ENCODE data around the gene NECAP2. TPM values are rescaled to one million over a fixed set of nuclear protein-coding genes. Genes with fewer than 3 reads are reported as not detected.
"Not testable (repeated sequence)": the region's sequence is repeated elsewhere in the genome, so short reads cannot be mapped to it uniquely, and the experiment has no call there.

The NECAP2 gene
- total and polyA plus RNA-seq, 2 donors (not counting 3 experiments of a cell fraction or from before 2014, with no cell fraction given), result 101 to 148 TPM

GRCh38 chr1:16492937-16493336 is 52.4 kb downstream of the NECAP2 start:
- FAIRE-seq; dilution Hi-C loops (cut with MboI; ENCODE audit: extremely low pct_ligation_motif_present, low sequenced_read_pairs); H3K36me3 ChIP-seq (ENCODE audit: control insufficient read depth in 2 of 2, extremely low read depth in 1 of 2, insufficient read depth in 2 of 2, low read length in 2 of 2); H3K4me2 ChIP-seq (ENCODE audit: insufficient read depth, low read length); H3K79me2 ChIP-seq (ENCODE audit: control insufficient read depth, insufficient read depth, low read length); H2AFZ ChIP-seq (ENCODE audit: low read depth, low read length); H3K27me3 ChIP-seq (ENCODE audit: control insufficient read depth in 2 of 2, insufficient read depth in 2 of 2, low read length in 2 of 2); H3K4me1 ChIP-seq (ENCODE audit: control insufficient read depth, extremely low read depth, insufficient read depth, low read length); intact Hi-C loops (cut with micrococcal nuclease); H3K9ac ChIP-seq (replicated peaks; ENCODE audit: extremely low read depth, insufficient read depth, low read length); H4K20me1 ChIP-seq (replicated peaks; ENCODE audit: control insufficient read depth, extremely low read depth, insufficient read depth, low read length); DNase-seq (ENCODE audit: low read depth, low spot score); BruUV-seq (replicated peaks); H3K4me3 ChIP-seq (replicated peaks in 1 of 3; ENCODE audit: insufficient read depth in 1 of 3, low read depth in 1 of 3, low read length in 3 of 3); H3K9me1 ChIP-seq (replicated peaks; ENCODE audit: control insufficient read depth, extremely low read depth, insufficient read depth, low read length); H3K9me3 ChIP-seq (replicated peaks; ENCODE audit: control insufficient read depth, insufficient read depth, low read length); H3K27ac ChIP-seq (ENCODE audit: insufficient read depth, low read depth, low read length): not testable (repeated sequence)
- POLR2A ChIA-PET, result interaction anchor here (0.6 kb wide), 1 partner anchor 429 kb away, joined by 3 read pairs; the partner anchor contains the start of gene CROCC
- CTCF ChIA-PET, result interaction anchor here (0.7 kb wide), 1 partner anchor 18 kb away, joined by 3 read pairs; no protein-coding TSS in a partner anchor

GRCh38 chr1:16493731-16494130 is 53.2 kb downstream of the NECAP2 start:
- H3K4me1 ChIP-seq (ENCODE audit: control insufficient read depth, extremely low read depth, insufficient read depth, low read length); H3K9me3 ChIP-seq (replicated peaks; ENCODE audit: control insufficient read depth, insufficient read depth, low read length); BruUV-seq (replicated peaks); H3K36me3 ChIP-seq (ENCODE audit: control insufficient read depth in 2 of 2, extremely low read depth in 1 of 2, insufficient read depth in 2 of 2, low read length in 2 of 2); H4K20me1 ChIP-seq (replicated peaks; ENCODE audit: control insufficient read depth, extremely low read depth, insufficient read depth, low read length); dilution Hi-C loops (cut with MboI; ENCODE audit: extremely low pct_ligation_motif_present, low sequenced_read_pairs); intact Hi-C loops (cut with micrococcal nuclease); H3K79me2 ChIP-seq (ENCODE audit: control insufficient read depth, insufficient read depth, low read length); H3K27me3 ChIP-seq (ENCODE audit: control insufficient read depth in 2 of 2, insufficient read depth in 2 of 2, low read length in 2 of 2); H3K4me3 ChIP-seq (replicated peaks in 1 of 3; ENCODE audit: insufficient read depth in 1 of 3, low read depth in 1 of 3, low read length in 3 of 3); POLR2A ChIA-PET; H3K4me2 ChIP-seq (ENCODE audit: insufficient read depth, low read length); H2AFZ ChIP-seq (ENCODE audit: low read depth, low read length); H3K9ac ChIP-seq (replicated peaks; ENCODE audit: extremely low read depth, insufficient read depth, low read length); H3K9me1 ChIP-seq (replicated peaks; ENCODE audit: control insufficient read depth, extremely low read depth, insufficient read depth, low read length); DNase-seq (ENCODE audit: low read depth, low spot score); FAIRE-seq; H3K27ac ChIP-seq (ENCODE audit: insufficient read depth, low read depth, low read length): not testable (repeated sequence)
- CTCF ChIA-PET, result interaction anchor here (0.9 kb wide), 1 partner anchor 12 kb away, joined by 4 read pairs; no protein-coding TSS in a partner anchor

DNA sequence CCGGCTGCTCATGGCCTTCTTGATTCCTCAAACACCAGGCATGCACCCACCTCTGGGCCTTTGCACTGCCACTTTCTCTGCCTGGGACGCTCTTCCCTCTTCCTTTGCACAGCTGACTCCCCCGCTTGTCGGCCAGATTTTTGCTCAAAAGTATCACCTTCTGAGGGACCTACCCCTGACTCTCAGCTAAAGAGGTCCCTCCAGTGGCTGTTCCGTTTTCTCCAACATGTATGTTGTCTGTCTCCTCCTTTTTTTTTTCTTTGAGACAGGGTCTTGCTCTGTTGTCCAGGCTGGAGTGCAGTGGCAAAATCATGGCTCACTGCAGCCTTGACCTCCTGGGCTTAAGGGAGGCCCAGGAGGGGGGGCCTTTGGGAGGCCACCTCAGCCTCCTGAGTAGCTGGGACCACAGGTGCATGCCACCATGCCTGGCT is 57.0 kb downstream of the NECAP2 start:
- H2AFZ ChIP-seq (ENCODE audit: low read depth, low read length); H3K4me3 ChIP-seq (replicated peaks in 1 of 3; ENCODE audit: insufficient read depth in 1 of 3, low read depth in 1 of 3, low read length in 3 of 3); H3K9me1 ChIP-seq (replicated peaks; ENCODE audit: control insufficient read depth, extremely low read depth, insufficient read depth, low read length); dilution Hi-C loops (cut with MboI; ENCODE audit: extremely low pct_ligation_motif_present, low sequenced_read_pairs); H3K27me3 ChIP-seq (ENCODE audit: control insufficient read depth in 2 of 2, insufficient read depth in 2 of 2, low read length in 2 of 2); BruUV-seq (replicated peaks); H3K4me2 ChIP-seq (ENCODE audit: insufficient read depth, low read length); H3K9ac ChIP-seq (replicated peaks; ENCODE audit: extremely low read depth, insufficient read depth, low read length); H3K36me3 ChIP-seq (ENCODE audit: control insufficient read depth in 2 of 2, extremely low read depth in 1 of 2, insufficient read depth in 2 of 2, low read length in 2 of 2); POLR2A ChIA-PET; H3K27ac ChIP-seq (ENCODE audit: insufficient read depth, low read depth, low read length); H3K79me2 ChIP-seq (ENCODE audit: control insufficient read depth, insufficient read depth, low read length); H3K9me3 ChIP-seq (replicated peaks; ENCODE audit: control insufficient read depth, insufficient read depth, low read length); DNase-seq (ENCODE audit: low read depth, low spot score); FAIRE-seq; H3K4me1 ChIP-seq (ENCODE audit: control insufficient read depth, extremely low read depth, insufficient read depth, low read length); H4K20me1 ChIP-seq (replicated peaks; ENCODE audit: control insufficient read depth, extremely low read depth, insufficient read depth, low read length): not testable (repeated sequence)
- intact Hi-C loops (cut with micrococcal nuclease), result loop anchor here (5.0 kb wide), 1 partner anchor 125 kb away; no protein-coding TSS in a partner anchor
- CTCF ChIA-PET, result interaction anchor here (1.0 kb wide), 1 partner anchor 20 kb away, joined by 3 read pairs; no protein-coding TSS in a partner anchor

GRCh38 chr1:16498047-16498446 is 57.5 kb downstream of the NECAP2 start:
- H3K9ac ChIP-seq (replicated peaks; ENCODE audit: extremely low read depth, insufficient read depth, low read length); H3K9me3 ChIP-seq (replicated peaks; ENCODE audit: control insufficient read depth, insufficient read depth, low read length); H2AFZ ChIP-seq (ENCODE audit: low read depth, low read length); dilution Hi-C loops (cut with MboI; ENCODE audit: extremely low pct_ligation_motif_present, low sequenced_read_pairs); BruUV-seq (replicated peaks); POLR2A ChIA-PET; H3K36me3 ChIP-seq (ENCODE audit: control insufficient read depth in 2 of 2, extremely low read depth in 1 of 2, insufficient read depth in 2 of 2, low read length in 2 of 2); H3K9me1 ChIP-seq (replicated peaks; ENCODE audit: control insufficient read depth, extremely low read depth, insufficient read depth, low read length); H3K4me1 ChIP-seq (ENCODE audit: control insufficient read depth, extremely low read depth, insufficient read depth, low read length); H3K27me3 ChIP-seq (ENCODE audit: control insufficient read depth in 2 of 2, insufficient read depth in 2 of 2, low read length in 2 of 2); H3K27ac ChIP-seq (ENCODE audit: insufficient read depth, low read depth, low read length); H3K79me2 ChIP-seq (ENCODE audit: control insufficient read depth, insufficient read depth, low read length); DNase-seq (ENCODE audit: low read depth, low spot score); H4K20me1 ChIP-seq (replicated peaks; ENCODE audit: control insufficient read depth, extremely low read depth, insufficient read depth, low read length): not testable (repeated sequence)
- intact Hi-C loops (cut with micrococcal nuclease), result loop anchor here (5.0 kb wide), 1 partner anchor 126 kb away; no protein-coding TSS in a partner anchor
- Histone ChIP-seq H3K4me2 (ENCODE audit: insufficient read depth, low read length) (peak overlapping the region; percentile 67), H3K4me3 (replicated peaks in 1 of 3; ENCODE audit: insufficient read depth in 1 of 3, low read depth in 1 of 3, low read length in 3 of 3) (peak overlapping the region in 1 of 3 experiments; percentile 91)
- CTCF ChIA-PET, result interaction anchor here (1.0 kb wide), 1 partner anchor 20 kb away, joined by 3 read pairs; no protein-coding TSS in a partner anchor
- peak; percentile 15 for FAIRE-seq
